DOHH2 (cell line): Measurements from ENCODE around the gene C1QTNF12.

Experiments used
- EZH2phosphoT487 ChIP-seq: fragments of 200-600 bp; sonication (generic); IDR thresholded peaks from 2 replicates; pipeline ENCODE4 v1.6.1; 2017; ENCODE audit warnings: borderline replicate concordance, mild to moderate bottlenecking, antibody characterized with exemption, low read length, moderate library complexity, mixed read lengths
- TF ChIP-seq, protein P1 (sequence below): fragments of 200-600 bp; sonication (generic); IDR thresholded peaks from one replicate; pipeline ENCODE4 v1.5.1; 2014; ENCODE audit warnings: antibody characterized with exemption, mild to moderate bottlenecking, low read depth, low read length; ENCODE audit not compliant: poor library complexity, severe bottlenecking

DNA sequence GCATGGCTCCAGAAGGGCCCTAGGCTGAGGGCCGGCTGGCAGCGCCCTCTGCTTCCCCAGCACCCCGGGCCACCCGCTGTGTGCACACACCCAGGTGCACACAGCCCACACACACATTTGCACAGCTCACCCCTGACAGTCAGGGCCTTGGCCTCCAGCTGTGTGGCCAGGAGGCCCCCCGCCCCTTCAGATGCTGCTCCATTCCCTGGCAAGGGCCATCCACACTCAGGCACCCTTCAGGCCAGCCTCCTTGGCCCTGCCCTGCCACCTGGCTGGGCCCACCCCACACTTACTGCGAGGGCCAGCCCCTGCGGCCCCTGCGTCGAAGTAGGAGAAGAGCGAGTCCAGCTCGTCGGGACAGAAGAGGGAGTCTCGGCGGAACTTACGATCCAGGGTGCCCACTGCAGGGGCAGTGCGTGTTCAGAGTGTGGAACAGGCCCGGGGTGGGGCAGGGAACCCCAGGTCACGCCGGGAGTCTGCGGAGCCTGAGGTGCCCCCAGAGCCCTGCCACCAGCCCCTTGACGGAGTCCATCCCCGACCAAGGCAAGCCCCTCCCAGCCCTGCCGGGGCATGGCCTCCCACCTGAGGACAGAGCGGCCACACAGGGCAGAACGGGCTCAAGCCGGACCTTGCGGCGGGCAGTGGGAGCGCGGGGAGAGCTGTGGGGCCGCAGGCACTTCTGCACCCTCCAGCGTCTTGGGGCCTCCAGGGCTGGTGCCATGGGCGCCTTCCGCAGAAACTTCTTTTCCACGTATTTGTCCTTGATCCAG is 48.8 kb upstream of the C1QTNF12 start:
- TF ChIP-seq, protein P1, sequence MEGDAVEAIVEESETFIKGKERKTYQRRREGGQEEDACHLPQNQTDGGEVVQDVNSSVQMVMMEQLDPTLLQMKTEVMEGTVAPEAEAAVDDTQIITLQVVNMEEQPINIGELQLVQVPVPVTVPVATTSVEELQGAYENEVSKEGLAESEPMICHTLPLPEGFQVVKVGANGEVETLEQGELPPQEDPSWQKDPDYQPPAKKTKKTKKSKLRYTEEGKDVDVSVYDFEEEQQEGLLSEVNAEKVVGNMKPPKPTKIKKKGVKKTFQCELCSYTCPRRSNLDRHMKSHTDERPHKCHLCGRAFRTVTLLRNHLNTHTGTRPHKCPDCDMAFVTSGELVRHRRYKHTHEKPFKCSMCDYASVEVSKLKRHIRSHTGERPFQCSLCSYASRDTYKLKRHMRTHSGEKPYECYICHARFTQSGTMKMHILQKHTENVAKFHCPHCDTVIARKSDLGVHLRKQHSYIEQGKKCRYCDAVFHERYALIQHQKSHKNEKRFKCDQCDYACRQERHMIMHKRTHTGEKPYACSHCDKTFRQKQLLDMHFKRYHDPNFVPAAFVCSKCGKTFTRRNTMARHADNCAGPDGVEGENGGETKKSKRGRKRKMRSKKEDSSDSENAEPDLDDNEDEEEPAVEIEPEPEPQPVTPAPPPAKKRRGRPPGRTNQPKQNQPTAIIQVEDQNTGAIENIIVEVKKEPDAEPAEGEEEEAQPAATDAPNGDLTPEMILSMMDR = no peak
- TF ChIP-seq EZH2phosphoT487 = no peak
